Neural progenitor cell (in vitro differentiated cells): ENCODE measurements around the gene TYSND1. TPM values are rescaled to one million over a fixed set of nuclear protein-coding genes. Genes with fewer than 3 reads are reported as not detected.

Source experiments
- DNase-seq: peaks from one replicate; pipeline ENCODE4 v3.0.0-alpha.2; 2016; ENCODE audit warnings: low spot score
- H2AFZ ChIP-seq: fragments of 200-600 bp; sonication (generic); replicated peaks from 2 replicates; pipeline ENCODE4 v1.6.1; 2016; ENCODE audit warnings: antibody characterized with exemption
- H3F3A ChIP-seq: fragments of 200-600 bp; sonication (generic); 2 replicates; pipeline ENCODE4 v1.6.1; 2016; ENCODE audit warnings: antibody characterized with exemption, low read depth
- H3K27ac ChIP-seq: fragments of 200-600 bp; sonication (generic); 2 replicates; pipeline ENCODE4 v1.5.1; 2016; ENCODE audit warnings: mild to moderate bottlenecking
- H3K27me3 ChIP-seq: fragments of 200-600 bp; sonication (generic); 2 replicates; pipeline ENCODE4 v1.6.1; 2016; ENCODE audit warnings: mild to moderate bottlenecking, moderate library complexity
- H3K36me3 ChIP-seq: fragments of 200-600 bp; sonication (generic); 2 replicates; pipeline ENCODE4 v1.5.1; 2016
- H3K4me1 ChIP-seq: fragments of 200-600 bp; sonication (generic); 2 replicates; pipeline ENCODE4 v1.6.1; 2016; ENCODE audit warnings: mixed run types
- H3K4me2 ChIP-seq: fragments of 200-600 bp; sonication (generic); 2 replicates; pipeline ENCODE4 v1.6.1; 2016
- H3K4me3 ChIP-seq: fragments of 200-600 bp; sonication (generic); 2 replicates; pipeline ENCODE4 v1.5.1; 2016
- H3K79me2 ChIP-seq: fragments of 200-600 bp; sonication (generic); 2 replicates; pipeline ENCODE4 v1.6.1; 2016; ENCODE audit warnings: low read depth
- H3K9ac ChIP-seq: fragments of 200-600 bp; sonication (generic); 2 replicates; pipeline ENCODE4 v1.6.1; 2016
- H3K9me3 ChIP-seq: fragments of 200-600 bp; sonication (generic); 2 replicates; pipeline ENCODE4 v1.5.1; 2016; ENCODE audit warnings: low read depth
- H4K20me1 ChIP-seq: fragments of 200-600 bp; sonication (generic); 2 replicates; pipeline ENCODE4 v1.6.1; 2016; ENCODE audit warnings: low read depth
- H3K27ac Mint-ChIP-seq: 3 replicates; pipeline ENCODE4 v1.8.0; 2021; ENCODE audit warnings: mixed read lengths
- H3K27me3 Mint-ChIP-seq: 2 replicates; pipeline ENCODE4 v1.8.0; 2022; ENCODE audit warnings: low read depth, mild to moderate bottlenecking, inconsistent platforms, moderate library complexity, mixed read lengths; ENCODE audit not compliant: insufficient read depth
- H3K36me3 Mint-ChIP-seq: 3 replicates; pipeline ENCODE4 v1.8.0; 2021; ENCODE audit warnings: mixed read lengths
- H3K4me1 Mint-ChIP-seq: 3 replicates; pipeline ENCODE4 v1.8.0; 2021; ENCODE audit warnings: mixed read lengths
- H3K4me3 Mint-ChIP-seq: 3 replicates; pipeline ENCODE4 v1.8.0; 2021; ENCODE audit warnings: mild to moderate bottlenecking, moderate library complexity, mixed read lengths
- H3K9me3 Mint-ChIP-seq: 3 replicates; pipeline ENCODE4 v1.8.0; 2020; ENCODE audit warnings: mixed read lengths
- CTCF ChIP-seq: fragments of 200-600 bp; sonication (generic); IDR thresholded peaks from 2 replicates; pipeline ENCODE4 v1.5.1; 2017; ENCODE audit warnings: antibody characterized with exemption, mild to moderate bottlenecking
- EZH2 ChIP-seq: fragments of 200-600 bp; sonication (generic); IDR thresholded peaks from 2 replicates; pipeline ENCODE4 v1.6.1; 2017; ENCODE audit warnings: antibody characterized with exemption, mild to moderate bottlenecking, moderate library complexity
- EZH2phosphoT487 ChIP-seq: fragments of 200-600 bp; sonication (generic); IDR thresholded peaks from 2 replicates; pipeline ENCODE4 v1.6.1; 2017; ENCODE audit warnings: antibody characterized with exemption
- total RNA-seq: library from RNA; depleted of rRNA; stranded (reverse); fragments of >200 nt; gene quantifications from 2 replicates; pipeline ENCODE4 v1.2.3, GENCODE V29; 2015; ENCODE audit warnings: low replicate concordance

TYSND1 gene
- total RNA-seq, 1 donor from 2014 or later, result 7.7 TPM

- Histone ChIP-seq H2AFZ (no peak overlapping the region), H3K9me3 (no peaks in the 10 kb centered on the region), H3K27ac (no peak overlapping the region), H3K4me1 (no peaks in the 10 kb centered on the region), H3K36me3 (no peaks in the 10 kb centered on the region), H3K27me3 (no peaks in the 10 kb centered on the region), H3K4me3 (no peak overlapping the region), H4K20me1 (no peaks in the 10 kb centered on the region), H3K4me2 (no peak overlapping the region), H3F3A (no peaks in the 10 kb centered on the region), H3K79me2 (no peaks in the 10 kb centered on the region), H3K9ac (no peak overlapping the region)
- DNase-seq, result no peak
- H3K4me1 Mint-ChIP-seq, result no peaks in the 10 kb centered on the region
- no peak overlapping the region for H3K4me3 Mint-ChIP-seq
- TF ChIP-seq CTCF, result no peak
- no peak for TF ChIP-seq EZH2phosphoT487
- no peak for TF ChIP-seq EZH2
- H3K27me3 Mint-ChIP-seq, result peaks cover 6% of the 10 kb centered on the region
- no peaks in the 10 kb centered on the region for H3K36me3 Mint-ChIP-seq
- no peak overlapping the region for H3K27ac Mint-ChIP-seq
- H3K9me3 Mint-ChIP-seq, result no peaks in the 10 kb centered on the region
These were observed 26.1 kb downstream of the TYSND1 start for GRCh38 chr10:70120417-70120816.

GRCh38 chr10:70119623-70120022 lies 26.9 kb downstream of the TYSND1 start:
- Histone ChIP-seq H3K4me3 (no peak overlapping the region), H3K4me1 (no peaks in the 10 kb centered on the region), H4K20me1 (no peaks in the 10 kb centered on the region), H3K4me2 (no peak overlapping the region), H3K27ac (no peak overlapping the region), H3F3A (no peaks in the 10 kb centered on the region), H3K27me3 (no peaks in the 10 kb centered on the region), H3K9me3 (no peaks in the 10 kb centered on the region), H3K36me3 (no peaks in the 10 kb centered on the region), H3K9ac (no peak overlapping the region), H3K79me2 (no peaks in the 10 kb centered on the region), H2AFZ (no peak overlapping the region)
- Mint-ChIP-seq H3K4me1 (no peaks in the 10 kb centered on the region), H3K36me3 (no peaks in the 10 kb centered on the region), H3K4me3 (no peak overlapping the region), H3K9me3 (no peaks in the 10 kb centered on the region), H3K27me3 (peaks cover 6% of the 10 kb centered on the region), H3K27ac (no peak overlapping the region)
- no peak for TF ChIP-seq CTCF
- no peak for TF ChIP-seq EZH2phosphoT487
- no peak for TF ChIP-seq EZH2
- DNase-seq, result no peak

GRCh38 chr10:70119197-70119596 lies 27.3 kb downstream of the TYSND1 start:
- H3K27me3 Mint-ChIP-seq, result peaks cover 6% of the 10 kb centered on the region

More at GRCh38 chr10:70119197-70119596, 27.3 kb downstream of the TYSND1 start:
- H3K4me1 Mint-ChIP-seq, result no peaks in the 10 kb centered on the region
- Histone ChIP-seq H2AFZ (no peak overlapping the region), H3K9ac (no peak overlapping the region), H3K79me2 (no peaks in the 10 kb centered on the region), H4K20me1 (no peaks in the 10 kb centered on the region), H3K4me2 (no peak overlapping the region), H3K4me1 (no peaks in the 10 kb centered on the region), H3K36me3 (no peaks in the 10 kb centered on the region), H3K27me3 (no peaks in the 10 kb centered on the region), H3F3A (no peaks in the 10 kb centered on the region), H3K27ac (no peak overlapping the region), H3K4me3 (no peak overlapping the region), H3K9me3 (no peaks in the 10 kb centered on the region)
- no peaks in the 10 kb centered on the region for H3K9me3 Mint-ChIP-seq
- no peak overlapping the region for H3K4me3 Mint-ChIP-seq
- H3K36me3 Mint-ChIP-seq, result no peaks in the 10 kb centered on the region
- no peak for DNase-seq
- no peak overlapping the region for H3K27ac Mint-ChIP-seq
- TF ChIP-seq EZH2phosphoT487, result no peak
- no peak for TF ChIP-seq EZH2
- TF ChIP-seq CTCF, result no peak
